Measurements from ENCODE around the gene SLC25A39.

DNA sequence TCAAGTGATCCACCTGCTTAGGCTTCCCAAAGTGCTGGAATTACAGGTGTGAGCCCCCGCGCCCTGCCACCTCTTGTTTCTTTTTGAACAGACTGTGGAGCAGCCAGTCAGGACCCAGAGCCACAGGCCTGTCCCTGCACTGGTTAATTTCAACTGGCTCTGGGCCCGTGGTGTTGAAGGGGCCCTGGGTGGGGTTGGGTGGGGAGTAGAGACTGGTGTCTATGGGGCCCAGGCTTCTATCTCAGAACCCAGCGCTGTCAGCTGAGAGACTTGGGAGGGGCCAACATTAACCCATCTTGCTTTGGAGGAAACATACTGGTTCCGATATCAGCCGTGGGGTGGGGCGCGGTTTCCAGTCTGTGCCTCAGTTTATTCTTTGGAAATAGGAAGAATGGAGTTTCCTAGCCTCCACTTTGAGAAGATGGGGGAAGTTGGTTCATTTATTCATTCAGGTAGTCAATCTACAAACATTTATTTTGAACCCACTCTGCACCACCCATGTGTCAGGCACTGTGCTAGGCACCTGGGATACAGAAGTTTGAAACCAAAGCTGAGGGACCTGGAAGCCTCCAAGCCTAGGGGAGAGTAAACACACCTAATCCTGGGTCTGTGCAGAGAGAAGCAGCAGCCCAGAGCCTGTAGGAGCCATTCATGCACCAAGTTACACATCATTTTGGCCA is 41.1 kb downstream of the SLC25A39 start:
- TF ChIP-seq, protein P1, sequence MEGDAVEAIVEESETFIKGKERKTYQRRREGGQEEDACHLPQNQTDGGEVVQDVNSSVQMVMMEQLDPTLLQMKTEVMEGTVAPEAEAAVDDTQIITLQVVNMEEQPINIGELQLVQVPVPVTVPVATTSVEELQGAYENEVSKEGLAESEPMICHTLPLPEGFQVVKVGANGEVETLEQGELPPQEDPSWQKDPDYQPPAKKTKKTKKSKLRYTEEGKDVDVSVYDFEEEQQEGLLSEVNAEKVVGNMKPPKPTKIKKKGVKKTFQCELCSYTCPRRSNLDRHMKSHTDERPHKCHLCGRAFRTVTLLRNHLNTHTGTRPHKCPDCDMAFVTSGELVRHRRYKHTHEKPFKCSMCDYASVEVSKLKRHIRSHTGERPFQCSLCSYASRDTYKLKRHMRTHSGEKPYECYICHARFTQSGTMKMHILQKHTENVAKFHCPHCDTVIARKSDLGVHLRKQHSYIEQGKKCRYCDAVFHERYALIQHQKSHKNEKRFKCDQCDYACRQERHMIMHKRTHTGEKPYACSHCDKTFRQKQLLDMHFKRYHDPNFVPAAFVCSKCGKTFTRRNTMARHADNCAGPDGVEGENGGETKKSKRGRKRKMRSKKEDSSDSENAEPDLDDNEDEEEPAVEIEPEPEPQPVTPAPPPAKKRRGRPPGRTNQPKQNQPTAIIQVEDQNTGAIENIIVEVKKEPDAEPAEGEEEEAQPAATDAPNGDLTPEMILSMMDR (IDR thresholded peaks at IDR 0.05) = no peak
- no peak for TF ChIP-seq POLR2A (IDR thresholded peaks at IDR 0.05)

All from Peyer's patch (tissue), 4 donors.